Measurements from ENCODE around the gene LSM10.

GRCh38 chr1:36421649-36422048, 23.9 kb upstream of the LSM10 start:
- TF ChIP-seq, protein P1, sequence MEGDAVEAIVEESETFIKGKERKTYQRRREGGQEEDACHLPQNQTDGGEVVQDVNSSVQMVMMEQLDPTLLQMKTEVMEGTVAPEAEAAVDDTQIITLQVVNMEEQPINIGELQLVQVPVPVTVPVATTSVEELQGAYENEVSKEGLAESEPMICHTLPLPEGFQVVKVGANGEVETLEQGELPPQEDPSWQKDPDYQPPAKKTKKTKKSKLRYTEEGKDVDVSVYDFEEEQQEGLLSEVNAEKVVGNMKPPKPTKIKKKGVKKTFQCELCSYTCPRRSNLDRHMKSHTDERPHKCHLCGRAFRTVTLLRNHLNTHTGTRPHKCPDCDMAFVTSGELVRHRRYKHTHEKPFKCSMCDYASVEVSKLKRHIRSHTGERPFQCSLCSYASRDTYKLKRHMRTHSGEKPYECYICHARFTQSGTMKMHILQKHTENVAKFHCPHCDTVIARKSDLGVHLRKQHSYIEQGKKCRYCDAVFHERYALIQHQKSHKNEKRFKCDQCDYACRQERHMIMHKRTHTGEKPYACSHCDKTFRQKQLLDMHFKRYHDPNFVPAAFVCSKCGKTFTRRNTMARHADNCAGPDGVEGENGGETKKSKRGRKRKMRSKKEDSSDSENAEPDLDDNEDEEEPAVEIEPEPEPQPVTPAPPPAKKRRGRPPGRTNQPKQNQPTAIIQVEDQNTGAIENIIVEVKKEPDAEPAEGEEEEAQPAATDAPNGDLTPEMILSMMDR (conservative IDR thresholded peaks at IDR 0.05): no peak
- no peak for TF ChIP-seq ZFX (IDR thresholded peaks at IDR 0.05)
